A549 treated with Mapracorat at 1 μM for 4 hours (cell line): Measurements from ENCODE around the gene SBF1. TPM values are rescaled to one million over a fixed set of nuclear protein-coding genes. Genes with fewer than 3 reads are reported as not detected.

Source experiments
- total RNA-seq: library from RNA; stranded (reverse); fragments of 200-300 nt; extraction: Qiagen RNA extraction; gene quantifications from 5 replicates; pipeline ENCODE4 v1.2.3, GENCODE V29; 2022

The SBF1 gene
- 16.7 to 25.8 TPM (median 24.6 TPM) in 5 replicates for total RNA-seq

DNA sequence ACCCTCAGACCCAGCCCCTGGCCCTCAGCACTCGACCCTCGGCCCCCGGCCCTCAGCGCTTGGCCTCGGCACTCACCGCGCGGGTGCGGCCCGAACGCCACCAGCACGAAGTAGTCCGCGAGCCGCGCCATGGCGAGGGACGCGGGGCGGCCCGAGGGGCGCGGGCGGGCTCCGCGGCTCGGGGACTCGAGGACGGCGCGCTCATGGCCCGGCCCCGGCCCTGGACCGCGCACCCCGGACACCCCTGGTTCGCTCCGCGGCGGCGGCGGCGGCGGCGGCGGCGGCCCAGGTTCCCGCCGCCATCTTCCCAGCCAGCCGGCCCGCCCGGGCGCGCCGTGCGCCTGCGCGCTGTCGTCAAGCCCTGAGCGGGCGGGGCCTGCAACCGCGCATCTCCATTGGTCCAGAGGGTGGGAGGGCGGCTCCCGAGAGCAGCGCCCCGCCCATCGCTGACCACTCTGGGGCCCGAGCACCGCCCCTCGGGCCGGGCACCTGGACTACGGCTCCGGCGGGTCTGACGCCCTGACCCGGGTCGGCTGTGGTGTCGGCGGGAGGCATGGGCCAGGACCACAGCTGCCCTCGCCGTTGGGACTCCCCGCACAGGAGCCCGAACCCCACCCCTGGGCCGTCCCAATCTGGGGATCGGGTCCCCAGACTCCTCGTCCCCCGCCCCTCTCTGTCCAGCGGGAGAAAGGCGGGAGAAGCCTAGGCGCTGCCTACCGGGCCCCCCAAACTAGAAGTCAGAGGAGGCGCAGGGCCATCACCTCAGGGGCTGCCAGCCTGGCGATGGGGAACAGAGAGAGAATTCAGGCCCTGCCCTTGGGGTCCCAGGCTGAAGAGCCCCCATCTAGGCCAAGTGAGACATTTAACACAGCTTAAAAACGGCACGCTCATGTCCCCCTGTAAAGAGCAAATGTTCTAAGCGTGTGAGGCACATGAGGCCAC lies at the start of gene SBF1:
SBF1 (minus strand) TSS at position 326 of the 942 bp plus-strand sequence; CDS start at position 131, 195 bp downstream.

GRCh38 chr22:50507991-50508884 lies 33.4 kb upstream of the SBF1 start, which contains the start of gene NCAPH2:
Gene NCAPH2 (plus strand): TSS chr22:50508224. CDS start chr22:50508338, 114 bp downstream.

GRCh38 chr22:50507421-50507990 lies 32.7 kb upstream of the SBF1 start, which contains the start of gene LMF2:
Gene LMF2 (minus strand): TSS chr22:50507702. CDS start chr22:50507675, 27 bp downstream.

GRCh38 chr22:50486561-50487289 lies 11.9 kb upstream of the SBF1 start, which contains the start of gene MIOX:
Gene MIOX (plus strand): TSS chr22:50486859. CDS start chr22:50486898, 39 bp downstream.

GRCh38 chr22:50481440-50482106 lies 6.7 kb upstream of the SBF1 start, which contains the start of gene ADM2:
Gene ADM2 (plus strand): TSS chr22:50481543. CDS start chr22:50481848, 305 bp downstream.

Other genes starting within 250 kb of the SBF1 start
- gene TUBGCP6, start 230.0 kb downstream of the SBF1 start, total RNA-seq = 6.1 to 12.0 TPM (median 11.0 TPM) in 5 replicates
- gene HDAC10, start 223.8 kb downstream of the SBF1 start, total RNA-seq = 6.5 to 14.1 TPM (median 12.6 TPM) in 5 replicates
- 17.2 to 30.4 TPM (median 25.2 TPM) in 5 replicates for gene MAPK12, start 213.4 kb downstream of the SBF1 start, total RNA-seq
- gene MAPK11, start 204.7 kb downstream of the SBF1 start, total RNA-seq = 5.2 to 7.7 TPM (median 7.0 TPM) in 5 replicates
- 86.0 to 120 TPM (median 115 TPM) in 5 replicates for gene PLXNB2, start 167.4 kb downstream of the SBF1 start, total RNA-seq
- 2.4 to 5.1 TPM (median 2.7 TPM) in 5 replicates for gene DENND6B, start 148.0 kb downstream of the SBF1 start, total RNA-seq
- gene PPP6R2, start 131.7 kb downstream of the SBF1 start, total RNA-seq = 9.1 to 14.9 TPM (median 12.3 TPM) in 5 replicates
- gene ADM2, start 6.5 kb upstream of the SBF1 start, total RNA-seq = 0.44 to 0.68 TPM (median 0.51 TPM) in 5 replicates
- gene MIOX, start 11.8 kb upstream of the SBF1 start, total RNA-seq = 0.11 TPM in 1 of 5 replicates, not detected in the others
- gene LMF2, start 32.7 kb upstream of the SBF1 start, total RNA-seq = 33.1 to 55.0 TPM (median 49.4 TPM) in 5 replicates
- 30.2 to 41.7 TPM (median 38.7 TPM) in 5 replicates for gene NCAPH2, start 33.2 kb upstream of the SBF1 start, total RNA-seq
- gene SCO2, start 50.6 kb upstream of the SBF1 start, total RNA-seq = 3.8 to 10.3 TPM (median 5.2 TPM) in 5 replicates
- gene TYMP, start 55.0 kb upstream of the SBF1 start, total RNA-seq = 10.2 to 20.7 TPM (median 19.5 TPM) in 5 replicates
- 0.03 TPM in 2 of 5 replicates, not detected in the others for gene KLHDC7B, start 70.9 kb upstream of the SBF1 start, total RNA-seq
- 0.45 TPM in 1 of 5 replicates, not detected in the others for gene SYCE3, start 87.9 kb upstream of the SBF1 start, total RNA-seq
- 9.6 to 15.8 TPM (median 12.3 TPM) in 5 replicates for gene CPT1B, start 103.4 kb upstream of the SBF1 start, total RNA-seq
- gene CHKB, start 107.8 kb upstream of the SBF1 start, total RNA-seq = 15.1 to 24.1 TPM (median 18.2 TPM) in 5 replicates
- gene MAPK8IP2, start 125.8 kb upstream of the SBF1 start, total RNA-seq = 2.2 to 4.4 TPM (median 3.6 TPM) in 5 replicates
- 17.8 to 24.1 TPM (median 22.4 TPM) in 5 replicates for gene ARSA, start 153.1 kb upstream of the SBF1 start, total RNA-seq
- gene SHANK3, start 197.8 kb upstream of the SBF1 start, total RNA-seq = 2.7 to 5.5 TPM (median 4.5 TPM) in 5 replicates